Hepatocyte (in vitro differentiated cells): Measurements from ENCODE around the gene NBPF8. TPM values are rescaled to one million over a fixed set of nuclear protein-coding genes. Genes with fewer than 3 reads are reported as not detected.
"Not testable (repeated sequence)": the region's sequence is repeated elsewhere in the genome, so short reads cannot be mapped to it uniquely, and the experiment has no call there.

Experiments used
- DNase-seq: peaks from one replicate; pipeline ENCODE4 v3.0.0-alpha.2; 2016; ENCODE audit warnings: low spot score
- H2AFZ ChIP-seq: fragments of 200-600 bp; sonication (generic); 2 replicates; pipeline ENCODE4 v1.6.0; 2016; ENCODE audit warnings: antibody characterized with exemption, mild to moderate bottlenecking
- H3K27ac ChIP-seq: fragments of 200-600 bp; sonication (generic); 2 replicates; pipeline ENCODE4 v1.5.1; 2016; ENCODE audit warnings: mild to moderate bottlenecking
- H3K27me3 ChIP-seq: fragments of 200-600 bp; sonication (generic); 2 replicates; pipeline ENCODE4 v1.6.1; 2016
- H3K36me3 ChIP-seq: fragments of 200-600 bp; sonication (generic); replicated peaks from 2 replicates; pipeline ENCODE4 v1.5.1; 2016; ENCODE audit warnings: low read depth; ENCODE audit not compliant: insufficient read depth
- H3K4me1 ChIP-seq: fragments of 200-600 bp; sonication (generic); 2 replicates; pipeline ENCODE4 v1.5.1; 2016; ENCODE audit warnings: mild to moderate bottlenecking, moderate library complexity; ENCODE audit not compliant: insufficient read depth
- H3K4me2 ChIP-seq: fragments of 200-600 bp; sonication (generic); 2 replicates; pipeline ENCODE4 v1.6.0; 2016
- H3K4me3 ChIP-seq: fragments of 200-600 bp; sonication (generic); 2 replicates; pipeline ENCODE4 v1.5.1; 2016; ENCODE audit warnings: mild to moderate bottlenecking
- H3K79me2 ChIP-seq: fragments of 200-600 bp; sonication (generic); 2 replicates; pipeline ENCODE4 v1.6.0; 2017; ENCODE audit warnings: mild to moderate bottlenecking
- H3K9me2 ChIP-seq: fragments of 200-600 bp; sonication (generic); replicated peaks from 2 replicates; pipeline ENCODE4 v1.6.0; 2017; ENCODE audit warnings: mild to moderate bottlenecking; ENCODE audit not compliant: insufficient read depth
- H3K9me3 ChIP-seq: fragments of 200-600 bp; sonication (generic); 2 replicates; pipeline ENCODE4 v1.5.1; 2016; ENCODE audit warnings: low read depth, mild to moderate bottlenecking
- H4K20me1 ChIP-seq: fragments of 200-600 bp; sonication (generic); 2 replicates; pipeline ENCODE4 v1.6.0; 2016; ENCODE audit warnings: mild to moderate bottlenecking; ENCODE audit not compliant: insufficient read depth, poor library complexity, severe bottlenecking
- CTCF ChIP-seq: fragments of 200-600 bp; sonication (generic); IDR thresholded peaks from 2 replicates; pipeline ENCODE4 v1.5.1; 2016; ENCODE audit warnings: antibody characterized with exemption, mild to moderate bottlenecking; ENCODE audit not compliant: poor library complexity
- WGBS: methylation state at CpG from one replicate; pipeline ENCODE4 v1.1.6; 2016; ENCODE audit warnings: low lambda C conversion rate; ENCODE audit errors: missing lambda C conversion rate; 5-methylcytosine and 5-hydroxymethylcytosine counted together
- polyA plus RNA-seq: library from polyadenylated mRNA; unstranded; fragments of >200 nt; fragmentation: Nextera tagmentation; extraction: Ambion mirVana; gene quantifications from 2 replicates; pipeline ENCODE4 v1.2.1, GENCODE V29; 2016
- total RNA-seq: library from RNA; depleted of rRNA; stranded (reverse); fragments of >200 nt; gene quantifications from 2 replicates; pipeline ENCODE4 v1.2.3, GENCODE V29; 2014

Gene NBPF8
- total and polyA plus RNA-seq, 2 experiments from 2014 or later: 7.3 to 19.1 TPM

- DNase-seq, H3K4me3 ChIP-seq, H2AFZ ChIP-seq, H3K9me3 ChIP-seq, H3K79me2 ChIP-seq, H4K20me1 ChIP-seq, H3K9me2 ChIP-seq, H3K36me3 ChIP-seq, H3K4me1 ChIP-seq, H3K27me3 ChIP-seq, H3K4me2 ChIP-seq: not testable (repeated sequence)
- peak overlapping the region; percentile 48 for H3K27ac ChIP-seq
- 20% methylated on average over 7 of the region's 7 CpGs for WGBS
Observed at GRCh38 chr1:120425063-120425462, 10.2 kb downstream of the NBPF8 start.

- H3K9me3 ChIP-seq, H3K4me3 ChIP-seq, H3K9me2 ChIP-seq, H3K27me3 ChIP-seq, H2AFZ ChIP-seq, H4K20me1 ChIP-seq, H3K79me2 ChIP-seq, H3K27ac ChIP-seq, H3K4me2 ChIP-seq, H3K4me1 ChIP-seq, H3K36me3 ChIP-seq: not testable (repeated sequence)
- 28% methylated on average over 2 of the region's 3 CpGs for WGBS
- peak; percentile 14 for DNase-seq
Observed at GRCh38 chr1:120431626-120432025, 16.8 kb downstream of the NBPF8 start.

- H3K9me3 ChIP-seq, H3K9me2 ChIP-seq, H3K4me2 ChIP-seq, H3K27ac ChIP-seq, H3K27me3 ChIP-seq, H3K4me1 ChIP-seq, DNase-seq, H3K36me3 ChIP-seq, H2AFZ ChIP-seq, H3K4me3 ChIP-seq, H4K20me1 ChIP-seq, H3K79me2 ChIP-seq: not testable (repeated sequence)
- WGBS: over 99% methylated on average over 15 of the region's 18 CpGs
Observed at GRCh38 chr1:120433831-120434230, 19.0 kb downstream of the NBPF8 start.

GRCh38 chr1:120449124-120449523, 34.3 kb downstream of the NBPF8 start:
- H4K20me1 ChIP-seq, DNase-seq, H3K4me2 ChIP-seq, H3K4me1 ChIP-seq, H3K9me2 ChIP-seq, H3K27ac ChIP-seq, H3K4me3 ChIP-seq, H3K79me2 ChIP-seq, H3K27me3 ChIP-seq, H3K9me3 ChIP-seq, H3K36me3 ChIP-seq, H2AFZ ChIP-seq: not testable (repeated sequence)
- WGBS: 38% methylated on average over 2 of the region's 5 CpGs
- TF ChIP-seq CTCF: peak; percentile 40

Other genes with a start within 250 kb of the NBPF8 start
- gene SEC22B, start 238.5 kb upstream of the NBPF8 start, total RNA-seq: 49.5 and 52.9 TPM in 2 replicates
- 28.8 and 37.6 TPM in 2 replicates for gene SEC22B, start 238.5 kb upstream of the NBPF8 start, polyA plus RNA-seq